GM13977 (cell line): ENCODE measurements around the gene ITIH4.

Experiments used
- DNase-seq: peaks from one replicate; pipeline ENCODE4 v3.0.0; 2012; ENCODE audit warnings: low spot score
- in situ Hi-C: fragments of 300-500 bp; cut with MboI; formaldehyde crosslinking; loops from one replicate; pipeline ENCODE4 v1.12.0; 2022; ENCODE audit warnings: low sequenced_read_pairs, low pct_unique_long_range_greater_than_20kb, mixed read lengths, inconsistent platforms; ENCODE audit not compliant: unreplicated experiment
- TF ChIP-seq, protein P1 (sequence below): IDR thresholded peaks from 2 replicates; pipeline ENCODE4 v1.5.1; 2012; ENCODE audit warnings: mild to moderate bottlenecking, control low read depth; ENCODE audit not compliant: insufficient read depth; ENCODE audit errors: extremely low read depth, missing control alignments

Gene ITIH4

DNA sequence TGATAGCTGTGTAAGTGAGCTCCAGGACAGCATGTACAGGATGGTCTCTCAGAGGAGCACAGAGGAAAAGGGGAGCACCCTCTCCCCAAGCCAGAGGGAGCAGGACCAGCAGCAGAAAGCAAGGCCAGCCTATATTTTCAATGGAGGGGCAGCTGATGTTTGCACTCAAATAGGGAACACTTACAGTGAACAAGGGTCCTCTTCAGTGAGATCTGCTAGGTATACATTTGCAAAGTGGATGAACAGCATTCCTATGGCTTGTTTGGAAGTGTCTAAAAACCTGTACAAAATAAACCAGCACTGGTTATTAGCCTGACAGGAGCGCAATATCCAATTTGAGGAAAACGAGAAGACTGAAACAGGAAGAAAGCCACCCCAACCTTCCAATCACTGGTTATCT, 21.9 kb upstream of the ITIH4 start:
- in situ Hi-C loops = no loop called here
- TF ChIP-seq, protein P1, sequence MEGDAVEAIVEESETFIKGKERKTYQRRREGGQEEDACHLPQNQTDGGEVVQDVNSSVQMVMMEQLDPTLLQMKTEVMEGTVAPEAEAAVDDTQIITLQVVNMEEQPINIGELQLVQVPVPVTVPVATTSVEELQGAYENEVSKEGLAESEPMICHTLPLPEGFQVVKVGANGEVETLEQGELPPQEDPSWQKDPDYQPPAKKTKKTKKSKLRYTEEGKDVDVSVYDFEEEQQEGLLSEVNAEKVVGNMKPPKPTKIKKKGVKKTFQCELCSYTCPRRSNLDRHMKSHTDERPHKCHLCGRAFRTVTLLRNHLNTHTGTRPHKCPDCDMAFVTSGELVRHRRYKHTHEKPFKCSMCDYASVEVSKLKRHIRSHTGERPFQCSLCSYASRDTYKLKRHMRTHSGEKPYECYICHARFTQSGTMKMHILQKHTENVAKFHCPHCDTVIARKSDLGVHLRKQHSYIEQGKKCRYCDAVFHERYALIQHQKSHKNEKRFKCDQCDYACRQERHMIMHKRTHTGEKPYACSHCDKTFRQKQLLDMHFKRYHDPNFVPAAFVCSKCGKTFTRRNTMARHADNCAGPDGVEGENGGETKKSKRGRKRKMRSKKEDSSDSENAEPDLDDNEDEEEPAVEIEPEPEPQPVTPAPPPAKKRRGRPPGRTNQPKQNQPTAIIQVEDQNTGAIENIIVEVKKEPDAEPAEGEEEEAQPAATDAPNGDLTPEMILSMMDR = no peak
- no peak for DNase-seq

DNA sequence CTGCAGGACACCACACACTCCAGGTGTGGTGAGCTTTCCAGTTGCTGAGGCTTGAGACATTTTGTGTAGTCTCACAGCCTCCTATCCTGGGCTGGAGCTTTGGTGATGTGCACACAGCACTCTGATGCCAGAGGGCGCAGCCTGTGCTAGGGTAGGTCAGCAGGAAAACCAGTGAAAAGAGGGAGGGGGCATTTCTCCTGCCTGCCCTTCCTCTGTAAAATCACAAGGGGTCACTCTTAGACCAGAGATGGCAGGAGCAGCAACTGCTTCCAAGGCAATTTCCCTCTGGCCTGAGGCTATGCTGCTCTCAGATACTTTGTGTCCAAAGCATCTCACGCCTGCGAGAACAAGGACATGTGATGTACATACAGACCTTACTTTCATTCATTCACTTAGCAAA, 20.9 kb upstream of the ITIH4 start:
- in situ Hi-C loops = no loop called here
- DNase-seq = peak; percentile 68
- TF ChIP-seq, protein P1 = peak; percentile 80

DNA sequence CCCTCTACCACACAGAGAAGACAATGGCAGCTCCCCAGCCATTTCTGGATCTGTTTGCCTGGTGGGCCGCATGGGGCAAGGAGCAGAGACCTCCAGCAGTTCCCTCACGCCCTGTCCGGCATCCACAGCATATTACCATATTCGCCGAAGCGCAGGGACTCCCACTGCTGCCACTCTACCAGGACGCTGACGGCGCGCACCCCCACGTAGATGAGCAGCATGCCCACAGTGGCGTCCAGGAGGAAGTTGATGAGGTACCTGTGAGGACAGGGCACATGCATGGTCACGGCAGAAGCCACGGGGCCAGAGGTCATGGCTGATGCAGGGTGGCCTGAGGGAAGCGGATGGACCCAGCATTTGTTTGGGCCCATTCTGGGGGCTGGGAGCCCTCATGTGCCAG, 19.2 kb upstream of the ITIH4 start:
- in situ Hi-C loops = no loop called here
- TF ChIP-seq, protein P1 = no peak
- DNase-seq = no peak

DNA sequence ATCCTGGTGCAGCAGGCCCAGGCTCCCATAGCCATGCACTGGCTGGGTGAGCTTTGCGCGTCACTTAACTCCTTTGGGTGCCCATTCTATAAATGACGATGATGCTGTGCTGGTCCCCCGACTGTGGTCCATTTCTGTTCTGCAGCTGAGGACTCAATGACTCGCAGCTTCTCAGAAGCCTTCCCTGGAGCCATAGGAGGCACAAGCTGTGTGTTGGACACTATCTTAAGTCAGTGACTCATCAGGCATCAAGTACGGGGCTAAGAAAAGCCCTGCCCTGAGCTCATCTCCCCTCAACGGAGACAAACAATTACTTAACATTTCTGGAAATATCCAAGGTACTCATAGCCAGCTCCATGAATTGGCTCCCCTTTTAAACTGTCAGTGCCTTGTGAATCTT, 18.1 kb upstream of the ITIH4 start:
- DNase-seq = no peak
- in situ Hi-C loops = no loop called here
- TF ChIP-seq, protein P1 = no peak

DNA sequence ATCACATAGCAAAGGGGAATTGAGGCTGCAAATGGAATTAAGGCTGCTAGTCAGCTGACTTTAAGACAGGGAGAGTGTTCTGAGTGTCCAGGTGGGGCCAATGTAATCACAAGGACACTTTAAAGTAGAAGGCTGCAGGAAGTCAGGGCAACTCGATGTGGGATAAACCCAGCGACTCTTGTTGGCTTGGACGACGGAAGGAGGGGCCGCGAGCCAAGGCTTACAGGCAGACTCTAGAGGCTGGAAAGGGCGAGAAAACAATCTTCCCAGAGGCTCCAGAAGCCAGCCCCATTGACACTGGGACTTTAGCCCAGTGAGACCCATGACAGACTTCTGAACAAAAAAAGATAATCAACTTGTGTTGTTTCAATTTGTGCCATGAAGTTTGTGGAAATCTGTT, 17.3 kb upstream of the ITIH4 start:
- TF ChIP-seq, protein P1 = no peak
- no peak for DNase-seq
- in situ Hi-C loops = no loop called here

DNA sequence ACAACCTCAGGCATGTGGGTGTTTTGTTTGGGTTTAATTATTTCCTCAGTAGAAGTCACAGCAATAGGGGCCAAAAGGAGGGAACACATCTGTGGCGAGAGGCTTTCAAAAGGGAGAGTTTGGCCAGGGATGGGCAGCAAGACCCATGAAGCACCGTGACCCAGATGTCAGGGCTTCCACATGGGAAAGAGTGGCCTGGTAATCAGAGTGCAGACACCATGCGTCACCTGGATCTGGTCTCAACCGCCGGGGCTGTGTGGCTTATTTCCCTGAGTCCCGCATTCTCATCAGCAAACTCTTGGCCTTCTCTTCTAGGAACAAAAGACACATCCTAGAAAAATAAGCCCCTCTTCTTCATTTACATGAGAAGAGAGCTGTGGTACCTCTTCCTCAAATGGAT, 16.8 kb upstream of the ITIH4 start:
- TF ChIP-seq, protein P1 = no peak
- DNase-seq = no peak
- in situ Hi-C loops = no loop called here

DNA sequence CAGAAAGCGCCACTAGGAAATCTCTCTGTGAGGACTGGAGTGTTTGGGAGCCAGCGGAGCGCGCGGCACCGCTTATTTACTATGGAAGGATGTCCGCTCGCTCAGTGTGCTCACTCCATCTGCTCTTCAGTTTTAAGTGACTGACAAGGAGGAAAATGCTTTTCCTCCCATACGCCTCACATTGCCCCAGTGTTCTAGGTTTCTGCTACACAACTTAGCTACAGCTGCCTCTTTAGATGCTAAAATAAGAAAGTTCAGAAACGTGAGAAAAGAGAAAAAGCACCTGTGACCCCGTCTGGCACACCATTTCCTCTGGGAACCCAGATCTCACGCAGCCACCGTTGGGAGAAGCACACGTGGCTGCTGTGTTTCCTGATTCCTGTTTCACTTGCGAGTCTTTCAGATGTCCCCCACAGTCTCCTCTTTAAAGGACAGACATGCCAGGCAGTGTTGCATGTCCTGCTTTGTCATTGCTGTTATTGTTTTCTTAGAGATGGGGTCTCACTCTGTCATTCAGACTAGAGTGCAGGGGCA, 16.0 kb upstream of the ITIH4 start:
- in situ Hi-C loops = no loop called here
- TF ChIP-seq, protein P1 = no peak
- no peak for DNase-seq
